Neural progenitor cell (in vitro differentiated cells): ENCODE data around the gene XRN1.

Source experiments
- CTCF ChIP-seq: fragments of 200-600 bp; sonication (generic); IDR thresholded peaks from 2 replicates; pipeline ENCODE4 v1.5.1; 2017; ENCODE audit warnings: antibody characterized with exemption, mild to moderate bottlenecking
- EZH2 ChIP-seq: fragments of 200-600 bp; sonication (generic); IDR thresholded peaks from 2 replicates; pipeline ENCODE4 v1.6.1; 2017; ENCODE audit warnings: antibody characterized with exemption, mild to moderate bottlenecking, moderate library complexity

- TF ChIP-seq EZH2 (no peak), CTCF (no peak)
Observed at GRCh38 chr3:142318331-142318730, 129.5 kb downstream of the XRN1 start.
